Liver (tissue), 9 donors: Measurements from ENCODE around the gene KAZN. TPM values are rescaled to one million over a fixed set of nuclear protein-coding genes. Genes with fewer than 3 reads are reported as not detected.

Experiments
- DNase-seq: peaks from one replicate; pipeline ENCODE4 v3.0.0-alpha.2; 2017; ENCODE audit warnings: low spot score
- H3K27ac ChIP-seq, 2 donors: one replicate each; pipeline ENCODE4 v1.7.0; 2013; ENCODE audit warnings: inconsistent platforms in 2 of 2, low read length in 2 of 2, control low read depth in 1 of 2, low read depth in 1 of 2, mild to moderate bottlenecking in 1 of 2
- H3K27me3 ChIP-seq, 4 donors: one replicate each; pipeline versions ENCODE4 v1.6.1 to v1.7.0; 2013; ENCODE audit warnings: low read length in 3 of 4, inconsistent platforms in 1 of 4, mild to moderate bottlenecking in 1 of 4, moderate library complexity in 1 of 4; ENCODE audit not compliant: control insufficient read depth in 4 of 4, insufficient read depth in 4 of 4
- H3K36me3 ChIP-seq, 4 donors: one replicate each; pipeline versions ENCODE4 v1.6.1 to v1.7.0; 2013; ENCODE audit warnings: low read length in 3 of 4, mild to moderate bottlenecking in 3 of 4, low read depth in 1 of 4, moderate library complexity in 1 of 4; ENCODE audit not compliant: control insufficient read depth in 4 of 4, insufficient read depth in 3 of 4
- H3K4me1 ChIP-seq, 4 donors: one replicate each; pipeline versions ENCODE4 v1.6.1 to v1.7.0; 2013; ENCODE audit warnings: low read length in 3 of 4, mild to moderate bottlenecking in 3 of 4, moderate library complexity in 1 of 4; ENCODE audit not compliant: control insufficient read depth in 4 of 4, insufficient read depth in 4 of 4
- H3K4me3 ChIP-seq, 3 donors: one replicate each; pipeline versions ENCODE4 v1.6.1 to v1.7.0; 2013; ENCODE audit warnings: low read length in 3 of 3, control low read depth in 1 of 3, low read depth in 1 of 3, mild to moderate bottlenecking in 1 of 3
- H3K9ac ChIP-seq, 2 donors: one replicate each; pipeline ENCODE4 v1.7.0; 2013; ENCODE audit warnings: low read length in 2 of 2, mild to moderate bottlenecking in 2 of 2, moderate library complexity in 2 of 2, control low read depth in 1 of 2, low read depth in 1 of 2
- H3K9me3 ChIP-seq, 4 donors: one replicate each; pipeline versions ENCODE4 v1.6.1 to v1.7.0; 2013; ENCODE audit warnings: low read length in 3 of 4; ENCODE audit not compliant: control insufficient read depth in 4 of 4
- ATF3 ChIP-seq: IDR thresholded peaks from 2 replicates; pipeline ENCODE4 v1.6.1; 2016; ENCODE audit warnings: antibody characterized with exemption
- EGR1 ChIP-seq, 2 donors: IDR thresholded peaks; 2 replicates each; pipeline ENCODE4 v1.6.1; 2016 to 2018; ENCODE audit warnings: antibody characterized with exemption in 2 of 2, low read depth in 2 of 2
- FOXA1 ChIP-seq: IDR thresholded peaks from 2 replicates; pipeline ENCODE4 v1.6.1; 2016; ENCODE audit warnings: antibody characterized with exemption
- FOXA2 ChIP-seq: IDR thresholded peaks from 2 replicates; pipeline ENCODE4 v1.6.1; 2016; ENCODE audit warnings: antibody characterized with exemption
- GABPA ChIP-seq, 2 donors: IDR thresholded peaks in 1 of 2; conservative IDR thresholded peaks in 1 of 2; 2 replicates each; pipeline ENCODE4 v1.6.1; 2016; ENCODE audit warnings: antibody characterized with exemption in 2 of 2, mild to moderate bottlenecking in 1 of 2, moderate library complexity in 1 of 2
- HNF4A ChIP-seq, 2 donors: conservative IDR thresholded peaks; 2 replicates each; pipeline ENCODE4 v1.6.1; 2016; ENCODE audit warnings: antibody characterized with exemption in 2 of 2, mild to moderate bottlenecking in 2 of 2
- HNF4G ChIP-seq: IDR thresholded peaks from 2 replicates; pipeline ENCODE4 v1.6.1; 2016; ENCODE audit warnings: antibody characterized with exemption
- MAX ChIP-seq: IDR thresholded peaks from 2 replicates; pipeline ENCODE4 v1.6.1; 2016; ENCODE audit warnings: antibody characterized with exemption
- NR2F2 ChIP-seq: IDR thresholded peaks from 2 replicates; pipeline ENCODE4 v1.6.1; 2016; ENCODE audit warnings: antibody characterized with exemption
- RAD21 ChIP-seq, 2 donors: IDR thresholded peaks; 2 replicates each; pipeline ENCODE4 v1.6.1; 2016; ENCODE audit warnings: antibody characterized with exemption in 2 of 2, mild to moderate bottlenecking in 2 of 2
- REST ChIP-seq: IDR thresholded peaks from 2 replicates; pipeline ENCODE4 v1.6.1; 2016; ENCODE audit warnings: antibody characterized with exemption, mild to moderate bottlenecking
- SP1 ChIP-seq: IDR thresholded peaks from 2 replicates; pipeline ENCODE4 v1.6.1; 2018; ENCODE audit warnings: antibody characterized with exemption, mild to moderate bottlenecking
- TAF1 ChIP-seq: conservative IDR thresholded peaks from 2 replicates; pipeline ENCODE4 v1.6.1; 2016; ENCODE audit warnings: antibody characterized with exemption, mild to moderate bottlenecking
- YY1 ChIP-seq: IDR thresholded peaks from 2 replicates; pipeline ENCODE4 v1.6.1; 2016; ENCODE audit warnings: antibody characterized with exemption, mild to moderate bottlenecking
- ZBTB33 ChIP-seq: IDR thresholded peaks from 2 replicates; pipeline ENCODE4 v1.6.1; 2016; ENCODE audit warnings: antibody characterized with exemption
- WGBS: extraction: QIAGEN DNeasy Blood & Tissue Kit; methylation state at CpG from one replicate; pipeline ENCODE4 v1.1.7; 2013; 5-methylcytosine and 5-hydroxymethylcytosine counted together
- polyA plus RNA-seq, 2 donors: library from polyadenylated mRNA; stranded (reverse) in 1 of 2; unstranded in 1 of 2; fragments of 200-250 nt in 1 of 2; fragments of >200 nt in 1 of 2; fragmentation: Nextera tagmentation in 1 of 2; extraction: Ambion mirVana in 1 of 2; gene quantifications; one replicate each; pipeline versions ENCODE4 v1.2.1 to v1.2.3, GENCODE V29; 2013 to 2015
- total RNA-seq, 2 donors: library from RNA; depleted of rRNA; stranded (reverse); fragments of >200 nt; gene quantifications; one replicate each; pipeline ENCODE4 v1.2.3, GENCODE V29; 2014
- donor health status: healthy.
- donor health status: healthy.
- donor health status: healthy.
- donor health status: healthy.
- donor health status: healthy.

KAZN gene
- total and polyA plus RNA-seq, 4 donors: 1.9 to 6.9 (median 2.4) TPM

- WGBS: 88% methylated on average over 7 of the region's 7 CpGs
Observed at GRCh38 chr1:14655385-14655784, 56.9 kb downstream of the KAZN start.

GRCh38 chr1:14656384-14656937 lies 58.0 kb downstream of the KAZN start:
- no peak overlapping the region for H3K4me3 ChIP-seq
- 87% methylated on average over 13 of the region's 13 CpGs for WGBS
- no peak for DNase-seq
- H3K9me3 ChIP-seq: no peaks in the 10 kb centered on the region
- H3K9ac ChIP-seq: no peak overlapping the region
- H3K27ac ChIP-seq: no peak overlapping the region
- H3K27me3 ChIP-seq: no peaks in the 10 kb centered on the region
- no peaks in the 10 kb centered on the region for H3K36me3 ChIP-seq
- no peaks in the 10 kb centered on the region for H3K4me1 ChIP-seq
- TF ChIP-seq ATF3: no peak
- TF ChIP-seq SP1: no peak
- no peak for TF ChIP-seq NR2F2
- TF ChIP-seq ZBTB33: no peak
- no peak for TF ChIP-seq FOXA2
- no peak for TF ChIP-seq REST

More at GRCh38 chr1:14655385-14655784, 56.9 kb downstream of the KAZN start:
- Histone ChIP-seq H3K36me3 (no peaks in the 10 kb centered on the region), H3K4me1 (no peaks in the 10 kb centered on the region), H3K27me3 (no peaks in the 10 kb centered on the region), H3K4me3 (no peak overlapping the region), H3K9me3 (no peaks in the 10 kb centered on the region), H3K27ac (no peak overlapping the region), H3K9ac (no peak overlapping the region)
- TF ChIP-seq HNF4A (conservative IDR thresholded peaks at IDR 0.05) (no peak), SP1 (no peak), NR2F2 (no peak), YY1 (no peak), EGR1 (IDR thresholded peaks at IDR 0.05; ENCODE audit: low read depth in 2 of 2) (no peak), MAX (no peak), TAF1 (no peak), GABPA (IDR thresholded peaks at IDR 0.05 in 1 of 2, conservative IDR thresholded peaks at IDR 0.05 in 1 of 2) (no peak), RAD21 (IDR thresholded peaks at IDR 0.05) (no peak), ZBTB33 (no peak), HNF4G (no peak), FOXA2 (no peak), FOXA1 (no peak), ATF3 (no peak)
- no peak for DNase-seq
